KOPT-K1 (cell line): ENCODE results near the gene NGDN.

Source experiments
- H3K27ac ChIP-seq: fragments of 200-600 bp; sonication (generic); 2 replicates; pipeline ENCODE4 v1.5.1; 2016; ENCODE audit warnings: antibody characterized with exemption, mild to moderate bottlenecking, low read depth, low read length; ENCODE audit not compliant: poor library complexity, severe bottlenecking
- H3K36me3 ChIP-seq: fragments of 200-600 bp; sonication (generic); 2 replicates; pipeline ENCODE4 v1.5.1; 2017; ENCODE audit warnings: antibody characterized with exemption, mild to moderate bottlenecking, low read length, moderate library complexity; ENCODE audit not compliant: insufficient read depth
- H3K9me3 ChIP-seq: fragments of 200-600 bp; sonication (generic); 2 replicates; pipeline ENCODE4 v1.5.1; 2017; ENCODE audit warnings: antibody characterized with exemption, low read length, mild to moderate bottlenecking; ENCODE audit not compliant: insufficient read depth, poor library complexity, severe bottlenecking

NGDN gene

GRCh38 chr14:23435543-23436326 is 33.8 kb upstream of the NGDN start, which contains the start of gene MYH7:
TSS of gene MYH7 (minus strand) at chr14:23435660. CDS start at chr14:23433732, 1,928 bp downstream.
- Histone ChIP-seq H3K36me3 (no peaks in the 10 kb centered on the region), H3K9me3 (no peaks in the 10 kb centered on the region), H3K27ac (no peak within 1 kb of the TSS)

DNA sequence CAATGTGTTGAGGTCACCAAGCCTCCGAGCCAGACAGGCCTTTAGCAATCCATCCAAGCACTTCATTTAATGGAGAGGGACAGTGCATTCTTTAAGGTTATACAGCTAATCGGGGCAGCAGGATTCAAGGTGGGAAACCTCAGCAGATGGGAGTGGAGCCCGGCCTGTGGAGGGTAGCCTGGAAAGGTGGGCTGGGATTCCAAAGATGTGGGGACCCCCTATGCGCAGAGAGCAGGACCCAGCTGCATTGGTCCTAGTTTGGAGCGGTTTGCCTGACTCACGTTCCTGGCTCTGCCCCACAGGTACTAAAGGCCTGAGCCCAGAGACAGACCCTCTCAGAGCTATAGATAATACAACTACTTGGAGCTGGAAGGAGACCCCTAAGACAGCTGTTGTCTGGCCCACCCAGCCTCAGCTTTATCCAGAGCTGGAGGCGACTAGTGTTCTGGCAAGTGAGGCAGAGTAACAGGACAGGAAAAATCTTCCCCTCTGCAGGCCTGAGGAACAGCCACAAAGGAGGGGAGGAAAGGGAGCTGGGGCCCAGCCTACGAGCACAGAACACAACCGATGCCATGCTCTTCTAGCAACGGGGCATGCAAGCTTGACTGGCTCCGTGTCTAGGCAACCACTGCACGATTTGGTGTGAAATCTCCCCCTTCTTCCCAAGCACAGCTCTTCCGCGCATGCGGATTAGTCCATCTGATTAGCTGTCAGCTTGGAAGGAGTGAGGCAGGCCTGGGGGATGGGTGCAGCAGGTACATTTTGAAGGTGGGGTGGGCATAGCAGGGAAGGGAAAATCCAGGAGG is 33.0 kb upstream of the NGDN start:
- H3K27ac ChIP-seq, result no peak overlapping the region
- H3K36me3 ChIP-seq, result no peaks in the 10 kb centered on the region
- no peaks in the 10 kb centered on the region for H3K9me3 ChIP-seq

- H3K36me3 ChIP-seq, result no peaks in the 10 kb centered on the region
- H3K9me3 ChIP-seq, result no peaks in the 10 kb centered on the region
- no peak overlapping the region for H3K27ac ChIP-seq
These were observed 32.1 kb upstream of the NGDN start for GRCh38 chr14:23437133-23438100.

DNA sequence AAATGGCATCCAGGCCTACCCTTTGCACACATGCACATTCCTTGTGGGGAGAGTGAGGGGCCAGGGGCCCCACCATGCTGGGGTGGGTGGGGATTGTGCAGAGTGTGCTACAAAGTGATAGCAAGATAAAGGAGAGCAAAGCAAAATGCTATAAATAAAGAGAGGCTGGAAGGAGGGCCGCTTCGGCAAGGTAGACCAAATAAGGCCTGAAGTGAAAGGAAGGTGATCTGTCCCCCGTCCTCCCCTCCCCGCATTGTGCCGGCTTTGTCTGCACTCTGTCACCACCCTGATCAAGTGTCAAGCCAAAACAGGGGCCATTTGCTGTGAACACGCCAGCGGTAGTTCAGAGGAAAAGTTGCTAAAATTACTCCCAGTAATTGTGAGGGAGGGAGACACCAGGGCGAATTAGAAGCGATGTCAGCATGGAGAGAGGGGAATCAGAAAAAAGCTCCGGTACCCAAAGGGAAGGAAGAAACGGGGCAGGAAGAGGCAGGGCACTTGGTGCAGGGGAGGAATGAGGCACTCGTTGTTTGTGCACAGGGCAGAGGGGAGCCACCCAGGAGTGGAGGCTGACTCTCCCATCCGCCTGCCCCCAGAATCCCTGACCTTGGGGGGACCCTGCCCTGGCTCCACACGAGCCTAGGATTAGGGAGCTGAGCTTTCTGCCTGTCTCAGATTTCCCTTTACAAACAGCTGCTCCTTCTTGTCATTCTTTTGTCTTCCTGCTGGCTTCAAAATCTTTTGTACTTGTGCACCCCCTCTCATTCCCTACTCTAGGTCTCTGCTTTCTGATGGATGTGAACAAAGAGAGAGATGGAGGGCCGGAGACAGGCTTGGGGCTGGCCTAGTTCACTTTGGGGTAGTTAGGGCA is 31.2 kb upstream of the NGDN start:
- H3K36me3 ChIP-seq, result no peaks in the 10 kb centered on the region
- no peaks in the 10 kb centered on the region for H3K9me3 ChIP-seq
- H3K27ac ChIP-seq, result no peak overlapping the region

DNA sequence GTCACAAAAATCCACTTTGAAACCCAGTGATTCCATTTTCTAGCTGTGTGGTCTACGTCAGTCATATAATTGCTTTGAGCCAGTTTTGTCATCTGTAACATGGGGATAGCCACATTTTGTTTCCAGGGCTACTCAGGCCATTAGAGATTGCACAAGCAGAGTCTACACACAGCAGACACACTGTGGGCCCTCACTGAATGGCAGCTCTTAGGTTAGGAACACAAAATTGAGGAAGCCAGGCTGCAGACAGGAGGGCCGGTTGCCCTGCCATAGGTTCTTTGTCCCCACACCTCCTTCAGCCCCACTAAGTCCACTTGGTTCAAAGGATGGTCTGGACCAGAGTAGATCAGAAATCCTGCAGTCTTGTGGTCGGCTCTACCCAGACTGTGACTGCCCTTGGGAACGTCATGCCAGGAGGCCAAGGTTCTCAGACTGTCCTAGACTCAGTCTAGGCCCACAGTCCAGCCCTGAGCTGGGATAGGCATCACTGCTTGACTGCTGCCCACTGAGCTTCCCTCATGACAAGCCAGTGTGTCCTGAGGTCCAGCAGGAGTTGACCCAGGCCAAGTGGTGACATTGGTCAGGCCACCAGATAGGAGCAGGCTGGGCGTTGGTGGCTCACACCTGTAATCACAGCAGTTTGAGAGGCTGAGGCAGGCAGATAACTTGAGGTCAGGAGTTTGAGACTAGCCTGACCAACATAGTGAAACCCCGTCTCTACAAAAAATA is 30.2 kb upstream of the NGDN start:
- Histone ChIP-seq H3K36me3 (no peaks in the 10 kb centered on the region), H3K9me3 (no peaks in the 10 kb centered on the region), H3K27ac (no peak overlapping the region)

DNA sequence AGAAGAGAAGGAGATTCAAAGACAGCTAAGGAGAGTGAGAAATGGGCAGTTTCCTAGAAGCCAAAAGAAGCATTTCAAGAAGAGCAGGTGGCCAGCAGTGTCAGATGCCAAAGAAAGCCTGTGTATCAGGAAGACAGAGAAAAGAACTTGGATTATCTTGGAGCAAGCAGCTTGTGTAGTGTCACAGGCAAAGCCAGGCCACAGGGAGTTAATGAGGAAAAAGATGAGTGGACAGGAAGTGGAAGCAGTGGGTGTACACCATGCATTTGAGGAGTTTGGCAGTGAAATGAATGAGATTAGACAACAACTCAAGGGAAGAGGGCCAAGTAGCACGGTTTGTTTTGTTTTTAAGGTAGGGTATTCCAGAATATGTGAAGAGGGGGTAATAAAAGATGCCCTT is 28.4 kb upstream of the NGDN start:
- Histone ChIP-seq H3K9me3 (no peaks in the 10 kb centered on the region), H3K27ac (no peak overlapping the region), H3K36me3 (no peaks in the 10 kb centered on the region)

DNA sequence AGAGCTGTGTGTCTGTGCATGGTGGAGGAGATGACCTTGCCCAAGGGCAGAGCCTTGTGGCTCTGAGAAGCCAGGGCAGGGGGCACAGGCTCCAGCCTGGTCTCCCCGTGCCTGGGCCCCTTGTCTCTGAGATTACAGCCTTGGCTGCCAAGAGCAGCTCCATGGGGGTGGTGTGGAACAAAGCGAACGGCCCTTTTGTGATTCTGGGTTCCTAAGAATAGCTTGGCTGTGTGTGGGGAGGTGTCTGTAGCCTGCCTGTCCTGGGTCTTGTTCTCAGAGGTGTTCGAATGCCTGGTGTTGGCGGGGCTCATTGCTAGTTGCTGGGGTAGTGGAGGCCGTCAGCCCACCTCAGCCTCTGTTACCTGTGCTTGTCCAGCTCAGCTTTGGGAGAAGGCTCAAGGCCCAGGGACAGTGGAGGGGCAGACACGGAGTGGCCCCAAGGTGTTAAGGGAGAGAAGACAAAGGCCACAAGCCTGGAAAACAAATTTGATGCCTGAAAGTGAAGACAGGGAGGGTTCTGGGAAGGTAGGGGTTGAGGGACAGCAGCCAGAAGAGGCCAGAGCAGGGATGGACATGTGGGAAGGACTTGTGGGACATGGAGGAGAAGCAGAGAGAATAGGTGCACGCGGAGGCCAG is 26.7 kb upstream of the NGDN start:
- Histone ChIP-seq H3K36me3 (no peaks in the 10 kb centered on the region), H3K9me3 (no peaks in the 10 kb centered on the region), H3K27ac (no peak overlapping the region)

GRCh38 chr14:23443411-23443812 is 26.1 kb upstream of the NGDN start:
- Histone ChIP-seq H3K27ac (no peak overlapping the region), H3K9me3 (no peaks in the 10 kb centered on the region), H3K36me3 (no peaks in the 10 kb centered on the region)

- Histone ChIP-seq H3K36me3 (no peaks in the 10 kb centered on the region), H3K9me3 (no peaks in the 10 kb centered on the region), H3K27ac (no peak overlapping the region)
These were observed 25.6 kb upstream of the NGDN start for GRCh38 chr14:23443881-23444280.

DNA sequence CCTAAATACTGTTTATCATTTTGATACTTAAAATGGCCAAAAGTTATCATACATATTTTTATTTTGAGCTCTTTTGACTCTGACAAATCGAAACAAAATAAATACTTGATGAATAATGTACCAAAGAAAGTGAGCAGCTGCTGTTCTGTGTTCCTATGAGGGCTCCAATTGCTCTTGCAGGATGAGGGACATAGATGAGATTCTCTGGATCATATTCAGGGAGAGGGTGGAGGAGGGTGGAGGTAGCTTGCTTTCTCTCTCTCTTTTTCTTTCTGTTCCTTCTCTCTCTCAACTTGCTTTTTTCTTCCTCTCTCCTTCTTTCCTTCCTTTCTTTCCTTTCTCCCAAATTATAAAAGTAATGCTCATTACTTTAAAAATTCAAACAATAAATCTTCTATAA is 25.2 kb upstream of the NGDN start:
- Histone ChIP-seq H3K9me3 (no peaks in the 10 kb centered on the region), H3K36me3 (no peaks in the 10 kb centered on the region), H3K27ac (no peak overlapping the region)

DNA sequence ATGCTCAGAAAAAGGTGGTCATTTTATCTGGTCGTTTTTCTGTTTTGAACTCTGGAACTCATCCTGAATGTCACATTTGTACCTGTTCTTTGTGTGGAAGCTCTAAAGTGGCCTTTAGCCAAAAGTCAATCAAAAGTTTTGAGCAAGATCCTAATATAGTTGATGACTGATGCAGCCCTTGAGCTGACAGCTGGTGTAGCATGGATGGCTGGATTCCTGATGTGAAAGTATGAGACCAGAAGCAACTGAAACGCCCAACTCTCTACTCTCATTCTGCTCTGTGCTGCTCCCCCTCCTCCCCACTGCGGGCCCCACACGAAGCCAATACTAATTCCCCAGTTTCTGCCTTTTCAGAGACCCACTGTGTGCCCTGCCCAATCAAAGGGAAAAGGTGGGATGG is 23.7 kb upstream of the NGDN start:
- no peaks in the 10 kb centered on the region for H3K9me3 ChIP-seq
- no peaks in the 10 kb centered on the region for H3K36me3 ChIP-seq
- H3K27ac ChIP-seq, result no peak overlapping the region

DNA sequence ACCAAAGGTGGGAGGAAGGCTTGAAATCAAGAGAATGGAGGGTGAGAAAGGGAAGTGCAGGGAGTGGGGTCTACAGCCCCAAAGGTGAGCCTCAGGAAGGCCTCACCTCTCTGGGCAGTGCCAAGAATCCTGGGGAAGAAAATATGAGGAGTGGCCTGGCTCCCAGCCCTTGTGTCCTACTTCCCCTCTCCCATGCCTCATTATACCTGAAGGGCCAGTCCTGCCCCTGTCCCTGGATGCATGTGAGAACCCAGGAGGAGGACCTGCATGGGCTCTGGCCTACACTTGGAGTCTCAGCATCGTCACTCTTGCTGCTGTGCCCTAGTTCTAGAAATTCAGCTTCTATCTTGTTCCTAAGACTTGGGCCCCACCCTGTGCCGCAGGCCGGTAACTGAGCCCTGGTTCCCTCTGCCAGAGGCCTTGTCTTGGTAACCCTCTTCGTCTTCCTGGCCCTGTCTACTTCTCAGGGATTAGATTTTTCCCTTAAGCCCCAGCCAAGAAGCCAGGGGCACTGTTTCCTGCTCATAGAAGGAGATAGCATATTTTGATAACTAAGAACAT is 23.1 kb upstream of the NGDN start:
- Histone ChIP-seq H3K27ac (no peak overlapping the region), H3K36me3 (no peaks in the 10 kb centered on the region), H3K9me3 (no peaks in the 10 kb centered on the region)
